ENCODE measurements around the gene MED17. TPM values are rescaled to one million over a fixed set of nuclear protein-coding genes. Genes with fewer than 3 reads are reported as not detected.

The MED17 gene
- polyA plus RNA-seq, 1 of the 3 experiments (the other 2 are of a cell fraction), result 19.3 TPM

- Histone ChIP-seq H3K79me2 (ENCODE audit: insufficient read depth) (no peaks in the 10 kb centered on the region), H3K9me3 (no peaks in the 10 kb centered on the region), H3K4me1 (ENCODE audit: control insufficient read depth in 1 of 2, insufficient read depth in 2 of 2, low read depth in 1 of 2, low read length in 1 of 2) (peaks cover 5 to 9% of the 10 kb centered on the region in 2 experiments; a peak in 2 of 4 replicates), H4K20me1 (ENCODE audit: insufficient read depth) (no peaks in the 10 kb centered on the region), H3K4me2 (no peak overlapping the region), H2AFZ (ENCODE audit: low read depth) (no peak overlapping the region), H3K9me2 (no peaks in the 10 kb centered on the region), H3K9ac (no peak overlapping the region), H3K27ac (ENCODE audit: low read depth in 2 of 2, low read length in 1 of 2) (no peak overlapping the region), H3F3A (replicated peaks; ENCODE audit: insufficient read depth) (peaks cover 3% of the 10 kb centered on the region), H3K4me3 (ENCODE audit: low read depth in 2 of 2, low read length in 1 of 2) (no peak overlapping the region), H3K36me3 (replicated peaks in 1 of 2; ENCODE audit: control insufficient read depth in 1 of 2, insufficient read depth in 2 of 2, low read length in 1 of 2) (no peaks in the 10 kb centered on the region), H3K27me3 (ENCODE audit: insufficient read depth) (no peaks in the 10 kb centered on the region)
- TF ChIP-seq SMC3 (IDR thresholded peaks at IDR 0.05; ENCODE audit: low read depth, low read length), result no peak
- no peak for TF ChIP-seq JUND (IDR thresholded peaks at IDR 0.05)
- TF ChIP-seq EP300 (IDR thresholded peaks at IDR 0.05; ENCODE audit: borderline replicate concordance in 1 of 2, low read depth in 1 of 2, low read length in 1 of 2), result no peak
- no peak for TF ChIP-seq CHD2 (IDR thresholded peaks at IDR 0.05; ENCODE audit: low read length, partially characterized antibody)
- no peak for TF ChIP-seq RXRA (IDR thresholded peaks at IDR 0.05; ENCODE audit: borderline replicate concordance, low read depth)
- no peak for TF ChIP-seq ZBTB33 (IDR thresholded peaks at IDR 0.05; ENCODE audit: borderline replicate concordance, low read depth)
- no peak for TF ChIP-seq EZH2phosphoT487 (IDR thresholded peaks at IDR 0.05; ENCODE audit: borderline replicate concordance, low read depth)
- TF ChIP-seq REST (IDR thresholded peaks at IDR 0.05; ENCODE audit: low read depth, low read length), result no peak
- no peak for TF ChIP-seq IRF3 (IDR thresholded peaks at IDR 0.05; ENCODE audit: low read depth, low read length)
- TF ChIP-seq ELF1 (IDR thresholded peaks at IDR 0.05), result no peak
- no peak for TF ChIP-seq MEF2A (IDR thresholded peaks at IDR 0.05; ENCODE audit: borderline replicate concordance, low read depth)
- no peak for TF ChIP-seq PBX3 (IDR thresholded peaks at IDR 0.05)
- TF ChIP-seq POLR2AphosphoS5 (IDR thresholded peaks at IDR 0.05; ENCODE audit: low read depth, low read length), result no peak
- no peak for TF ChIP-seq RFX5 (IDR thresholded peaks at IDR 0.05; ENCODE audit: low read length)
- TF ChIP-seq FOSL2 (IDR thresholded peaks at IDR 0.05; ENCODE audit: borderline replicate concordance, low read depth), result no peak
- ChIA-PET POLR2A (no interaction called here), CTCF (no interaction called here)
- no peak for DNase-seq
- 82% methylated on average over 7 of the region's 7 CpGs for WGBS (ENCODE audit: low lambda C conversion rate)
Observed at GRCh38 chr11:93844568-93844967, 60.5 kb downstream of the MED17 start.
